Erythroblast (primary cell): ENCODE results near the gene FAM20C.

ENCODE experiments used
- GATA1 ChIP-seq: IDR thresholded peaks from 2 replicates; pipeline ENCODE4 v1.6.1; 2011; ENCODE audit warnings: low read depth, mild to moderate bottlenecking, control low read depth, low read length, moderate library complexity
- POLR2A ChIP-seq: IDR thresholded peaks from 2 replicates; pipeline ENCODE4 v1.6.1; 2011; ENCODE audit warnings: mild to moderate bottlenecking, low read length

- TF ChIP-seq POLR2A (no peak), GATA1 (no peak)
Measured at GRCh38 chr7:196283-196682, 3.9 kb downstream of the FAM20C start.
